Spinal cord (tissue), 10 donors: Measurements from ENCODE around the gene TIGD1. TPM values are rescaled to one million over a fixed set of nuclear protein-coding genes. Genes with fewer than 3 reads are reported as not detected.
A peak's percentile ranks its signal among the peaks of the same experiment; 100 is the strongest.

ENCODE experiments used
- DNase-seq, 6 donors: peaks; one replicate each; pipeline versions ENCODE4 v3.0.0 to v3.0.0-alpha.2; 2013 to 2015; ENCODE audit warnings: low spot score in 6 of 6, low read depth in 4 of 6
- H3K27ac ChIP-seq: one replicate; pipeline ENCODE4 v1.5.1; 2013; ENCODE audit warnings: low read depth, low read length, control low read depth
- H3K27me3 ChIP-seq: one replicate; pipeline ENCODE4 v1.6.1; 2013; ENCODE audit warnings: low read length; ENCODE audit not compliant: control insufficient read depth, insufficient read depth
- H3K36me3 ChIP-seq: one replicate; pipeline ENCODE4 v1.6.1; 2013; ENCODE audit warnings: low read length; ENCODE audit not compliant: control insufficient read depth, insufficient read depth
- H3K4me1 ChIP-seq: one replicate; pipeline ENCODE4 v1.6.1; 2013; ENCODE audit warnings: low read length; ENCODE audit not compliant: control insufficient read depth, insufficient read depth
- H3K4me3 ChIP-seq: one replicate; pipeline ENCODE4 v1.5.1; 2013; ENCODE audit warnings: low read depth, low read length, control low read depth
- H3K9me3 ChIP-seq: one replicate; pipeline ENCODE4 v1.6.1; 2013; ENCODE audit warnings: low read length; ENCODE audit not compliant: control insufficient read depth, insufficient read depth
- WGBS: methylation state at CpG from one replicate; pipeline ENCODE4 v1.1.5; 2013; ENCODE audit warnings: missing lambda C conversion rate; ENCODE audit not compliant: insufficient coverage; 5-methylcytosine and 5-hydroxymethylcytosine counted together
- polyA plus RNA-seq, 2 donors: library from polyadenylated mRNA; unstranded; fragments of 120-200 nt; gene quantifications; one replicate each; pipeline ENCODE4 v1.2.1, GENCODE V29; 2013; ENCODE audit not compliant: insufficient read length in 2 of 2
- total RNA-seq, 2 donors: library from RNA; depleted of rRNA in 1 of 2; stranded (reverse); fragments of 120-200 nt in 1 of 2; fragments of >200 nt in 1 of 2; gene quantifications; one replicate each; pipeline versions ENCODE4 v1.2.3 to v1.2.4, GENCODE V29; 2013 to 2014
- donor health status: healthy.

TIGD1 gene
- total and polyA plus RNA-seq, 4 donors = 5.9 to 11.1 (median 10.3) TPM

DNA sequence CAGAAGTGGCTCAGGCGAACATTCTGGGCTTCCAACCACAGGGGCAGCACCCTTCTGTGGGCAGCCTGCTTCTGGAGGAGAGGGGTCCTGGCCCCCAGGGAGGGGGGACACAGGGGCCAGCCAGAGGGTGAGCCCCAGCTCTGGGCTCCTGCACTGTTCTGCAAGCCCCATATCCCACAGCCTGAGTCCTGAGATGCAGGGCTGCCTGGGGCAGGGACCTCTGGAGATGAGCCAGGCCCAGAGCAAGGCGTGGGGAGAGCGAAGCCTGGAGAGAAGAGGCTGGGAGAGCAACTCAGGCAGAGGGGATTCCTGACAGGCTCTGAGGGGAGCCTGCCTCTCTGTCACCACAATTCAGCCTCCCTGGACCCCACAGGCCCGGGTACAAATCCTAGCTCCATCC is 43.6 kb downstream of the TIGD1 start:
- H3K27ac ChIP-seq = no peak overlapping the region

DNA sequence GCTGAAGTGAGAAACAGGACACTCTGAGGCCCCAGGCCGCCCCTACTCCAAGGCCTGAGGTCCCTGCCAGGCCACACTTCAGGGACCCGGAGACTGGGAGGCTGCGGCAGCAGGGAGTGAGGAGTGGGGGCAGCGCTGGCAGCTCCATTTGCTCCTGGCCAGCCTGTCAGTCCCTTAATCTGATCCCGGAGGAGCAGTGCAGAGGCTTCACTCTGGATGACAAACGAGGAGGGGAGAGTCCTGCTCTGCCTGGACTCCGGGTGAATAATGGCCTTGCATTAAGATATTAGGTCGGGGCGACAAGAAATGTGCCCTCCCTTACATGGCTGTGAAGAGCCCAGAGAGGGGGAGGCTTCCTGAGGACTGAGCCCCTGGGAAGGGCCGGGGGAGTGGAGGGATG is 44.5 kb downstream of the TIGD1 start:
- H3K27ac ChIP-seq = no peak overlapping the region
- no peaks in the 10 kb centered on the region for H3K9me3 ChIP-seq
- WGBS = 25% methylated on average over 10 of the region's 10 CpGs
- H3K36me3 ChIP-seq = no peaks in the 10 kb centered on the region
- peaks cover 20% of the 10 kb centered on the region for H3K27me3 ChIP-seq
- H3K4me1 ChIP-seq = peaks cover 48% of the 10 kb centered on the region
- no peak overlapping the region for H3K4me3 ChIP-seq
- peak in 1 of 6 donors; percentile 74 for DNase-seq

More for the DNA sequence above, 43.6 kb downstream of the TIGD1 start:
- peaks cover 48% of the 10 kb centered on the region for H3K4me1 ChIP-seq
- no peak overlapping the region for H3K4me3 ChIP-seq
- WGBS = 68% methylated on average over 3 of the region's 4 CpGs
- DNase-seq = no peak
- H3K36me3 ChIP-seq = no peaks in the 10 kb centered on the region
- peaks cover 20% of the 10 kb centered on the region for H3K27me3 ChIP-seq
- no peaks in the 10 kb centered on the region for H3K9me3 ChIP-seq

DNA sequence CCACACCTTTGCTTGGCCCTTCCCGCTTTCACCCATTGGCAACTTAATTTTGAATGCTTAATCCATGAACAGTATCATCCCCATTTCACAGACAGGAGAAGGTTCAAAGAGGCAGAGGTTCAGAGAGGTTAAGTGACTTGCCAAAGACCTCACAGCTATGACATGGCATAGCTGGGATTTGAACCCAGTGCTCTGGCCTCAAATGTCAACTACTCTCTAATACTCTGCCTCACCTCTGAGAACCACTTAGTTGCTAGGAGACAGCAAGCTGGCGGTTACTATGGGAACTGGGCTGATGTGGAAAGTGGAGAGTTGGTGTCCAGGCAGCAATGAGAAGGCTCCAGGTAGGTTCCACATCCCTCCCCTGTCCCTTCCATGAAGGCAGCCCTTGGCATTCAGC is 45.9 kb downstream of the TIGD1 start:
- Histone ChIP-seq H3K4me1 (peaks cover 47% of the 10 kb centered on the region), H3K4me3 (no peak overlapping the region), H3K27me3 (peaks cover 20% of the 10 kb centered on the region), H3K27ac (no peak overlapping the region), H3K36me3 (no peaks in the 10 kb centered on the region), H3K9me3 (no peaks in the 10 kb centered on the region)
- WGBS = 63% methylated on average over 1 of the region's 2 CpGs
- peak in 2 of 6 donors; percentile 53 to 93 for DNase-seq

DNA sequence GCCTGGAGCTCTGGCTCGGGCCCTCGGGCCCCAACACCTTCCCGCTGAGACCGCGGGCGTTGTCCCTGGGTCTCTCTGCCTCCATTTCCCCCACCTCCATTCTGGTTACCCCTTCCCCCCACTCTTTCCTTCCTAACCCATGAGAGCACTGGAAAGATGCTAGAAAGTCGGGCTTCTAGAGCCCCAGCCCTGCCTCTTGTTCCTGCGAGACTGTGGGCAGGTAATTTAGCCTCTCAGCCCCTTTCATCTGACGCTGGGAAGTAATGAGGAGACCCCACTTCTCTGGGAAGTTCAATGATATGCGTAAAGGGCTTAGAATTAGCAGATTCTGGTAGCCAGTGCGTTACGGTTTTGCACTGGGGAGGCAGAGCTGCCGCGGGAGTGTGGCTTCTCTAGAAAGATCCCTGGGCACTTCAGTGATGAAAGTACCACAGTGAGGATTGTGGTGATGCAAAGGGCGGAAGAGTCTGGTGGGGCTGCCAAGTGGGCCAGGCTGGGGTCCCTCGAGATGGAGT is 46.5 kb downstream of the TIGD1 start:
- H3K27ac ChIP-seq = no peak overlapping the region
- peak in 1 of 6 donors; percentile 31 for DNase-seq
- H3K9me3 ChIP-seq = no peaks in the 10 kb centered on the region
- H3K4me3 ChIP-seq = peak overlapping the region; percentile 42
- 15% methylated on average over 15 of the region's 16 CpGs for WGBS
- H3K27me3 ChIP-seq = peaks cover 20% of the 10 kb centered on the region
- H3K36me3 ChIP-seq = no peaks in the 10 kb centered on the region
- H3K4me1 ChIP-seq = peaks cover 47% of the 10 kb centered on the region

DNA sequence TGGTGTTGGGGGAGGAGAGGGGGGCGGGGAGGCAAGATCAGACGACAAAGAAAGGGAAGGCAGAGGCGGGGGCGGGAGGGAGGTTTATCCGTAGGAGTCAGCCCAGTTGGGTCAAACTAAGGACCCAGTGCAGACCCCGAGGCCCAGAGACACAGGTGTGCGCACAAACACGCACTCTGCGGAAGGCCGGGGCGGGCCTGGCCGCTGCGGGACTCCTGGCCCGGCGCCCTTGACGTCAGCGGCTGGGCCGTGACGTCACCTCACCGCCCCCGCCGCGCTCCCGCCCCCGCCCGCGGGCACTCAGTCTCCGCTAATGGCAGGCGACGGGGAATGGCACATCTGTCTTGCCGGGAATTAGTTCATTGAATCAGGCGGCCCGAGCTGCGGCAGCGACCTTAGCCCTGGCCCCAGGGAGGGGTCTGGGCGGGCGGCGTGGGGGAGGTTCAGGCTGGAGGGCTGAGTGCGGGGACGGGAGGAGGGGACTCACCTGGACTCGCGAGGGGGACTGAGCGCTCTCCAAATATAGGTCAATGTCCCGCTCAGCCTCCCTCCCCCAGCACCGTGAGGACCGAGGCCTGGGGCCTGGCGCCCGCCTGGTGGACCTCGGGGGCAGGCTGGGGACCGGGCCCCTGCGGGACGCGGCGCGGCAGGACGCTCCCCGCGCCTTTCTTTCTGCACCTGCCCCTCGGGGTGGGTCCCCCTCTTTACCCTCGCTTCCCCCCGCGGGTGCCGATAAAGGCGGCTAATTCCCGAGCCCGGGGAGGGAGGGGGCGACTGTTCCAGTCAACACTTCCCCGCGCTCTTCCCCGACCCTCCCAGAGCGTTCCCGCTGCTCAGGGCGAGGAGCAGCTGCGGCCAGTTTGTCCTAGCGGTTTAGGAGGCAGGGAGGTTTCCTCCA is 47.2 kb downstream of the TIGD1 start:
- under 1% methylated on average over 56 of the region's 75 CpGs for WGBS
- peaks cover 47% of the 10 kb centered on the region for H3K4me1 ChIP-seq

DNA sequence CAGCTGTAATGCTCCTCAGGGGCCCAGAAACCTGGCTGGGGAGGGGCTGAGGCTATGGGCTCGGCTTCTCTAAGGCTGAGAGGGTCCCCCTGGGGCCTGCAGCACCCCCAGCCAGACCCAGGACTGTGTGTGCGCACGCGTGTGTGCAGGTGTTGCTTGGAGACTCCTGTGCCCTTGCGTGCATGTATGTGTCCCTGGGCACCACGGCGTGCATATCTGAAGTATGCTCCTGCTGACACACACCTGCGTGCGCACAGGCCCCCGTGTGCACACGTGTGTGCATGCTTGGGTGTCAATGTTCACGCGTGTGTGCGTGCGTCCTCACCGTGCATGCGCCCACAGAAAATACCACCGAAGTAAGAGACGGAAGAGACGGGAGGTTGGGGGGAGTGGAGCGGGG is 47.8 kb downstream of the TIGD1 start:
- H3K9me3 ChIP-seq = no peaks in the 10 kb centered on the region
- DNase-seq = peak in 1 of 6 donors; percentile 85
- 4% methylated on average over 13 of the region's 21 CpGs for WGBS
- H3K36me3 ChIP-seq = no peaks in the 10 kb centered on the region
- no peak overlapping the region for H3K27ac ChIP-seq
- peaks cover 42% of the 10 kb centered on the region for H3K4me1 ChIP-seq
- peaks cover 20% of the 10 kb centered on the region for H3K27me3 ChIP-seq
- no peak overlapping the region for H3K4me3 ChIP-seq

More for the DNA sequence above, 47.2 kb downstream of the TIGD1 start:
- H3K27ac ChIP-seq = no peak overlapping the region
- no peaks in the 10 kb centered on the region for H3K36me3 ChIP-seq
- H3K27me3 ChIP-seq = peaks cover 20% of the 10 kb centered on the region
- peak overlapping the region; percentile 42 for H3K4me3 ChIP-seq
- H3K9me3 ChIP-seq = no peaks in the 10 kb centered on the region
- DNase-seq = peak in 3 of 6 donors; percentile 33 to 86 (median 77)

DNA sequence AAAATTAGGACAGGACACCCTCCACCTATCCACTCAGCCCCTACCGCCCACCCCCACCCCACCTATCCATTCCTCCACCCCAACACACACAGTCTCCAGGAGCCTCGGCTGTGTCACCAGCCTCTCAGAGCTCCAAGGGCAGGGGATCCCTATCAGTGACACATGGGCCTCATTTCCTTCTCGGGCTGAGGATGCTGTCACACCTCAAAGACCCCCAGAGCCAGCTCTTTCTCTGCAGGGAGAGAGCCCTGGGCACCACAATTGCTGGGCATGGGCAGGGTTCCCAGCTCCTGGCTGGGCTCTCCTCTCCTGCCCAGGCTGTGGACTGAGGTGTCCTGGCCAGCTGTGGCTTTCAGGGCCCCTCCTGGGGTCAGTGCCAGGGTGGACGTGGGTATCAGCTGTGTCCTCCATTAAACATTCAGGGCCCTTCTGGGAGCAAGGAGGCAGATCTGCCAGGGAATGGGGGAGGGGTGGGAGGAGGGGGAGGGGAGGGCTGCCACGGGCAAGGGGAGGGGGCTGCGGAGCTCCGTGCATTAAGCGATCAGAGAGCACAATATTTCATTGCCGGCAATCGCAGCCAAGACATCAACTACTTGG is 48.5 kb downstream of the TIGD1 start:
- Histone ChIP-seq H3K4me3 (no peak overlapping the region), H3K36me3 (no peaks in the 10 kb centered on the region), H3K27ac (no peak overlapping the region), H3K9me3 (no peaks in the 10 kb centered on the region), H3K27me3 (peaks cover 20% of the 10 kb centered on the region), H3K4me1 (peaks cover 47% of the 10 kb centered on the region)
- 10% methylated on average over 8 of the region's 10 CpGs for WGBS
- DNase-seq = peak in 1 of 6 donors; percentile 79

DNA sequence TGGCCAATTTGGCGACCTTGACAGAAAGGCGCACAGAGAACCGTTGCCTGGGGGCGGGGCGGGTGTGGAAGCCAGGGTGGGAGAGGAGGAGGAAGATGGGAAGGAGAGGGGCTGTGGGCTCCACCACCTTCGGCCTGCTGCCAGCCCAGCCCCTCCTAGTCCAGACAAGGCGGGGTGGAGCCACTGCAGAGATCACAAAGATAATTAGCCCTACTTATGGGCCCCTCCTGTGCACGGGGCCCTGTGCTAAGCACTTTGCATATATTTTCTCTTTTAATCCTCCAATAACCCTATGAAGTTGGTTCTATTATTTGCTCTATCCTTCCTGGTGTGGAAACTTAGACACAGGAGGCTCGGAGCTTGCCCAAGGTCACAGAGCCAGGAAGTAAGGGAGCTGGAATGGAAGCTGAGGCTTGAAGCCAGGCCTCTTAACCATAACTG is 49.0 kb downstream of the TIGD1 start:
- Histone ChIP-seq H3K4me1 (peaks cover 47% of the 10 kb centered on the region), H3K27ac (no peak overlapping the region), H3K4me3 (no peak overlapping the region), H3K27me3 (peaks cover 20% of the 10 kb centered on the region), H3K36me3 (no peaks in the 10 kb centered on the region), H3K9me3 (no peaks in the 10 kb centered on the region)
- WGBS = no CpG with 5 or more reads among the region's 9 CpGs
- peak in 1 of 6 donors; percentile 34 for DNase-seq

DNA sequence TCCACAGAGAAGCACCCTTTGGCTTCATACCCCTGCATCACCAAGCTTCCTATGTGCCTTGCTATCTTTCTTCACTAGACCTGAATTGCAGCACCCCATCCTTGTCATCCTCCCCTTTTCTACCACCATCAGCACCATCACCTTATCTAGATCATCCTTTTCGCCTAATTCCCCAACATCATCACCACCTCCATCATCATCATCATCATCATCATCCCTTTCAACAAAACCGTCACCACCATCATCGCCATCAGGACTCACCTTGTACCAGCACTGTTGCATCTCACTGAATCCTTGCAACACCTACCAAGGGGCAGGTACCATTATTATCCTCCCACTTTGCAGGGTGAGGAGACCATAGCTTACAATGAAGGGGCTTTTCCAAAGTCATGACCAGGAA is 51.9 kb downstream of the TIGD1 start:
- DNase-seq = no peak
- Histone ChIP-seq H3K36me3 (no peaks in the 10 kb centered on the region), H3K27me3 (peaks cover 4% of the 10 kb centered on the region), H3K4me1 (peaks cover 40% of the 10 kb centered on the region), H3K27ac (no peak overlapping the region), H3K4me3 (no peak overlapping the region), H3K9me3 (no peaks in the 10 kb centered on the region)
- 96% methylated on average over 3 of the region's 3 CpGs for WGBS
